ENCODE data around the gene SMKR1. TPM values are rescaled to one million over a fixed set of nuclear protein-coding genes. Genes with fewer than 3 reads are reported as not detected.

Gene SMKR1
- total RNA-seq, 2 donors from 2014 or later, result 3.4 TPM; not detected in 1

- no peak for TF ChIP-seq POLR2A (IDR thresholded peaks at IDR 0.05)
- H3K4me3 ChIP-seq, result no peak overlapping the region
- ATAC-seq (no peak), DNase-seq (no peak)
- H3K9me3 ChIP-seq, result no peaks in the 10 kb centered on the region
- no peak overlapping the region for H3K27ac ChIP-seq
- H3K4me1 ChIP-seq, result peaks cover 22% of the 10 kb centered on the region
- no peaks in the 10 kb centered on the region for H3K36me3 ChIP-seq (replicated peaks in 1 of 2; ENCODE audit: insufficient read depth in 1 of 2, low read depth in 2 of 2)
- no peaks in the 10 kb centered on the region for H3K27me3 ChIP-seq
- intact Hi-C loops (cut with DNase I), result no loop called here
- WGBS, 2 donors, result 83 to 89% methylated on average over 3 of the region's 3 CpGs
Observed at GRCh38 chr7:129457101-129457500, 45.2 kb upstream of the SMKR1 start.

- intact Hi-C loops (cut with DNase I), result no loop called here
- Histone ChIP-seq H3K4me3 (no peak overlapping the region), H3K4me1 (peaks cover 12% of the 10 kb centered on the region), H3K36me3 (replicated peaks in 1 of 2; ENCODE audit: insufficient read depth in 1 of 2, low read depth in 2 of 2) (no peaks in the 10 kb centered on the region), H3K27ac (no peak overlapping the region), H3K27me3 (no peaks in the 10 kb centered on the region), H3K9me3 (no peaks in the 10 kb centered on the region)
- DNase-seq (no peak), ATAC-seq (no peak)
- 94 to 95% methylated on average over 3 to 5 of the region's 5 CpGs for WGBS, 2 donors
- no peak for TF ChIP-seq CTCF (IDR thresholded peaks at IDR 0.05)
- no peak for TF ChIP-seq POLR2A (IDR thresholded peaks at IDR 0.05)
Observed at GRCh38 chr7:129458171-129458570, 44.2 kb upstream of the SMKR1 start.

- TF ChIP-seq POLR2A (IDR thresholded peaks at IDR 0.05), result no peak
- no peak for TF ChIP-seq CTCF (IDR thresholded peaks at IDR 0.05)
- DNase-seq (no peak), ATAC-seq (no peak)
- intact Hi-C loops (cut with DNase I), result loop anchor here (10.0 kb wide), 1 partner anchor 247 kb away; no protein-coding TSS in a partner anchor
- Histone ChIP-seq H3K27me3 (no peaks in the 10 kb centered on the region), H3K4me3 (no peak overlapping the region), H3K4me1 (no peaks in the 10 kb centered on the region), H3K27ac (no peak overlapping the region), H3K9me3 (no peaks in the 10 kb centered on the region), H3K36me3 (replicated peaks in 1 of 2; ENCODE audit: insufficient read depth in 1 of 2, low read depth in 2 of 2) (no peaks in the 10 kb centered on the region)
- WGBS, 2 donors, result 94 to 96% methylated on average over 2 of the region's 2 CpGs
Observed at GRCh38 chr7:129461809-129462208, 40.5 kb upstream of the SMKR1 start.

- ATAC-seq (no peak), DNase-seq (no peak)
- H3K27me3 ChIP-seq, result no peaks in the 10 kb centered on the region
- H3K27ac ChIP-seq, result no peak overlapping the region
- 64 to 71% methylated on average over 1 of the region's 1 CpG for WGBS, 2 donors
- TF ChIP-seq POLR2A (IDR thresholded peaks at IDR 0.05) (no peak), CTCF (IDR thresholded peaks at IDR 0.05) (no peak)
- no peaks in the 10 kb centered on the region for H3K9me3 ChIP-seq
- H3K36me3 ChIP-seq (replicated peaks in 1 of 2; ENCODE audit: insufficient read depth in 1 of 2, low read depth in 2 of 2), result no peaks in the 10 kb centered on the region
- intact Hi-C loops (cut with DNase I), result loop anchor here (10.0 kb wide), 1 partner anchor 248 kb away; no protein-coding TSS in a partner anchor
- H3K4me3 ChIP-seq, result no peak overlapping the region
- H3K4me1 ChIP-seq, result no peaks in the 10 kb centered on the region
Observed at GRCh38 chr7:129462420-129462819, 39.9 kb upstream of the SMKR1 start.

- no peaks in the 10 kb centered on the region for H3K4me1 ChIP-seq
- 68 to 85% methylated on average over 4 of the region's 4 CpGs for WGBS, 2 donors
- DNase-seq, result no peak
- H3K9me3 ChIP-seq, result no peaks in the 10 kb centered on the region
- TF ChIP-seq CTCF (IDR thresholded peaks at IDR 0.05), result no peak
- no peak for TF ChIP-seq POLR2A (IDR thresholded peaks at IDR 0.05)
- H3K36me3 ChIP-seq (replicated peaks in 1 of 2; ENCODE audit: insufficient read depth in 1 of 2, low read depth in 2 of 2), result no peaks in the 10 kb centered on the region
- H3K27ac ChIP-seq, result no peak overlapping the region
- no peak for ATAC-seq
- intact Hi-C loops (cut with DNase I), result loop anchor here (10.0 kb wide), 1 partner anchor 249 kb away; no protein-coding TSS in a partner anchor
- no peaks in the 10 kb centered on the region for H3K27me3 ChIP-seq
- H3K4me3 ChIP-seq, result no peak overlapping the region
Observed at GRCh38 chr7:129464194-129464593, 38.1 kb upstream of the SMKR1 start.

Data from body of pancreas (tissue), 4 donors.